Measurements from ENCODE around the gene ATP11A. TPM values are rescaled to one million over a fixed set of nuclear protein-coding genes. Genes with fewer than 3 reads are reported as not detected.

Gene ATP11A
- total RNA-seq, 1 experiment from 2014 or later: 9.4 TPM

DNA sequence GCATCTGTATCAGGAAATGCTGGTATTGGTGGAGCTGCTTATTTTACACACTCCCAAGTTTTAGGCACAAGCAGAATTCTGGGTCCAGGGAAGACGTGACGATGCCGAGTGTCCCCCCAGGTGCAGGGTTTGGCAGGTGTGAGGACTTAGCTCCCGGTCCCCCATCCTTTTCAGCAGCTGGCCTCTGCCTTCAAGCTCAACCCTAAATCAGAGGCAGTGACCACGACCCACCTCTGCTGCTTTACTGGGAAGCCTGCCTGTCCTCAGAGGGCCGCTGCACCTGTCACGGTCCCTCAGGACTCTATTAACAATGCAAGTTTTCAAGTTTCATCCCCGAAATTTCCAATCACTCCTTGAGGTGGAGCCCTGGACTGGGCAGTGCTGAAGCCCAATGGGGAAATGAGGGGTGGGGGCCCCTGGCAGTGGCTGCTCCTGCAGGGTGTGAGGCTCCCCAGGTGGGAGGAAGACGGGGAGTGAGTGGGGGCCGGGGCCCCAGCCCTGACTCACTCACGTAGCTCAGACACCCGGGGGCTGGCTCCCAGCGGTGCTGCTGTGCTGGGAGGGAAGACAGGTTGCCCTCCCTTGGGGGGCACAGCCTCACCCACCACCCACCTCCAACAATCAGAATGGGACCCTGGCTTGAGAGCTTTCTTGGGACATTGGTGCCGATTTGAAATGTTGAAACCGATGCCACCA lies 186.6 kb downstream of the ATP11A start:
- ChIA-PET POLR2A (ENCODE audit: low non-redundant PET) (no interaction called here), CTCF (no interaction called here)
- Histone ChIP-seq H3K27me3 (replicated peaks; ENCODE audit: insufficient read depth, low read depth, low read length, poor library complexity) (no peaks in the 10 kb centered on the region), H3K4me1 (ENCODE audit: insufficient read depth, low read length, poor library complexity, severe bottlenecking) (no peaks in the 10 kb centered on the region), H3K4me3 (ENCODE audit: low read depth, low read length, poor library complexity, severe bottlenecking) (no peak overlapping the region), H3K36me3 (ENCODE audit: insufficient read depth, low read length, poor library complexity, severe bottlenecking) (no peaks in the 10 kb centered on the region), H3K27ac (ENCODE audit: low read depth, low read length, poor library complexity, severe bottlenecking) (no peak overlapping the region), H3K9me3 (ENCODE audit: low read depth, low read length, poor library complexity, severe bottlenecking) (no peaks in the 10 kb centered on the region)
- BruUV-seq (replicated peaks): no TSS peak
- no peak for TF ChIP-seq EZH2 (IDR thresholded peaks at IDR 0.05; ENCODE audit: borderline replicate concordance, low read depth, low read length, poor library complexity, severe bottlenecking)
- TF ChIP-seq, protein P1, sequence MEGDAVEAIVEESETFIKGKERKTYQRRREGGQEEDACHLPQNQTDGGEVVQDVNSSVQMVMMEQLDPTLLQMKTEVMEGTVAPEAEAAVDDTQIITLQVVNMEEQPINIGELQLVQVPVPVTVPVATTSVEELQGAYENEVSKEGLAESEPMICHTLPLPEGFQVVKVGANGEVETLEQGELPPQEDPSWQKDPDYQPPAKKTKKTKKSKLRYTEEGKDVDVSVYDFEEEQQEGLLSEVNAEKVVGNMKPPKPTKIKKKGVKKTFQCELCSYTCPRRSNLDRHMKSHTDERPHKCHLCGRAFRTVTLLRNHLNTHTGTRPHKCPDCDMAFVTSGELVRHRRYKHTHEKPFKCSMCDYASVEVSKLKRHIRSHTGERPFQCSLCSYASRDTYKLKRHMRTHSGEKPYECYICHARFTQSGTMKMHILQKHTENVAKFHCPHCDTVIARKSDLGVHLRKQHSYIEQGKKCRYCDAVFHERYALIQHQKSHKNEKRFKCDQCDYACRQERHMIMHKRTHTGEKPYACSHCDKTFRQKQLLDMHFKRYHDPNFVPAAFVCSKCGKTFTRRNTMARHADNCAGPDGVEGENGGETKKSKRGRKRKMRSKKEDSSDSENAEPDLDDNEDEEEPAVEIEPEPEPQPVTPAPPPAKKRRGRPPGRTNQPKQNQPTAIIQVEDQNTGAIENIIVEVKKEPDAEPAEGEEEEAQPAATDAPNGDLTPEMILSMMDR (conservative IDR thresholded peaks at IDR 0.05; ENCODE audit: low read depth, low read length): no peak
- intact Hi-C loops (cut with micrococcal nuclease; ENCODE audit: unreplicated experiment): no loop called here
- DNase-seq (ENCODE audit: low spot score): no peak

DNA sequence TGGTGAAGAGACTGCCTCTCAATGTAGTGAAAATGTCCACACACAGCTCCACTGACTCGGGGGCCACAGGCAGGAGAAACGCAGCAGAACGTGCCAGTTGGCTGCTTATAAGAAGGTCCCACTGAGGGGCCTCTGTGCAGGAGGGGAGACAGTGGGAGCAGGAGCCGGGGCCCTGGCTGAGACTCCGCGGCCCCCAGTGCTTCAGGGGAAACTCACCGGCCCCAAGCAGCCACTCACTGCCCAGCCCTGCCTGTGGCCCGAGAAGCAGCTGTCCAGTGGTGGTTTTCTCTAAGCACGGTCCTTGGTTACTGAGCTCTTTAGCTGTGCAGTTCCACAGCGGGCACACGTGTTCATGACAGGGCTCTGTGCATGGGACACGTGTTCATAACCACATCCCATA lies 187.2 kb downstream of the ATP11A start:
- no TSS peak for BruUV-seq (replicated peaks)
- no peaks in the 10 kb centered on the region for H3K9me3 ChIP-seq (ENCODE audit: low read depth, low read length, poor library complexity, severe bottlenecking)
- H3K4me1 ChIP-seq (ENCODE audit: insufficient read depth, low read length, poor library complexity, severe bottlenecking): no peaks in the 10 kb centered on the region
- TF ChIP-seq, protein P1 (conservative IDR thresholded peaks at IDR 0.05; ENCODE audit: low read depth, low read length): no peak
- no peak for TF ChIP-seq EZH2 (IDR thresholded peaks at IDR 0.05; ENCODE audit: borderline replicate concordance, low read depth, low read length, poor library complexity, severe bottlenecking)
- POLR2A ChIA-PET (ENCODE audit: low non-redundant PET): no interaction called here
- H3K36me3 ChIP-seq (ENCODE audit: insufficient read depth, low read length, poor library complexity, severe bottlenecking): no peaks in the 10 kb centered on the region
- no peak overlapping the region for H3K27ac ChIP-seq (ENCODE audit: low read depth, low read length, poor library complexity, severe bottlenecking)
- H3K27me3 ChIP-seq (replicated peaks; ENCODE audit: insufficient read depth, low read depth, low read length, poor library complexity): no peaks in the 10 kb centered on the region
- CTCF ChIA-PET: no interaction called here
- no peak overlapping the region for H3K4me3 ChIP-seq (ENCODE audit: low read depth, low read length, poor library complexity, severe bottlenecking)
- no peak for DNase-seq (ENCODE audit: low spot score)
- intact Hi-C loops (cut with micrococcal nuclease; ENCODE audit: unreplicated experiment): no loop called here

DNA sequence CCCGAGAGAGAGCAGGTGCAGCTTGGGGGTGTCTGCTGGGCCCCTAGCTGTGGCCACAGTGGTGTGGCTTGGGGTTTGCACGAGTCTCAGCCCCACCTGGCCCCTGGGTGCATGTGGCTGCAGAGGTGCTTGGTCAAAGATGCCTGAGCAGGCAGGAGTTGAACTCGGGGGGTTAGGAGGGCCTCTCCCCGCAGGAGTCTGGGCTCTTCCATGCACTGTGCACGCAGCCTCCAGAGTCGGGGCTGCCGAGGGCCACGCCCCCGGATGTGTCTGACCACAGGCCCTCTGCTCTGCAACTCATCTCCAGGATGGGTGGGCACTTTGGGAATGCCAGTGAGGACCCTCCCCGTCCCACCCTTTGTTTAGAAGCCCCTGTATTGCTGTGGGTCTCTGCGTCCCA lies 187.7 kb downstream of the ATP11A start:
- H3K27me3 ChIP-seq (replicated peaks; ENCODE audit: insufficient read depth, low read depth, low read length, poor library complexity): no peaks in the 10 kb centered on the region
- intact Hi-C loops (cut with micrococcal nuclease; ENCODE audit: unreplicated experiment): no loop called here
- H3K4me3 ChIP-seq (ENCODE audit: low read depth, low read length, poor library complexity, severe bottlenecking): no peak overlapping the region
- TF ChIP-seq, protein P1 (conservative IDR thresholded peaks at IDR 0.05; ENCODE audit: low read depth, low read length): no peak
- no peak for TF ChIP-seq EZH2 (IDR thresholded peaks at IDR 0.05; ENCODE audit: borderline replicate concordance, low read depth, low read length, poor library complexity, severe bottlenecking)
- ChIA-PET POLR2A (ENCODE audit: low non-redundant PET) (no interaction called here), CTCF (no interaction called here)
- H3K9me3 ChIP-seq (ENCODE audit: low read depth, low read length, poor library complexity, severe bottlenecking): no peaks in the 10 kb centered on the region
- no peaks in the 10 kb centered on the region for H3K4me1 ChIP-seq (ENCODE audit: insufficient read depth, low read length, poor library complexity, severe bottlenecking)
- no peak for DNase-seq (ENCODE audit: low spot score)
- no TSS peak for BruUV-seq (replicated peaks)
- H3K27ac ChIP-seq (ENCODE audit: low read depth, low read length, poor library complexity, severe bottlenecking): no peak overlapping the region
- H3K36me3 ChIP-seq (ENCODE audit: insufficient read depth, low read length, poor library complexity, severe bottlenecking): no peaks in the 10 kb centered on the region
